B cell (primary cell): Measurements from ENCODE around the gene DYDC1. TPM values are rescaled to one million over a fixed set of nuclear protein-coding genes. Genes with fewer than 3 reads are reported as not detected.
"Not testable (repeated sequence)": the region's sequence is repeated elsewhere in the genome, so short reads cannot be mapped to it uniquely, and the experiment has no call there.

Experiments used
- ATAC-seq: fragments of 200-7000 bp; cut with Tn5 transposase; one replicate; pipeline ENCODE4 v1.10.0; 2021; ENCODE audit warnings: low read depth, mild to moderate bottlenecking, moderate number of reproducible peaks, moderate library complexity
- CTCF ChIA-PET: fragments of 350-600 bp; sonication (Branson Sonifier 250); formaldehyde crosslinking; loops from one replicate; lab custom pipeline; 2021; ENCODE audit warnings: antibody characterized with exemption, inconsistent platforms; lab: Charles Lee
- POLR2A ChIA-PET: fragments of 350-600 bp; sonication (Branson Sonifier 250); formaldehyde crosslinking; loops from one replicate; lab custom pipeline; 2021; ENCODE audit warnings: antibody characterized with exemption; lab: Charles Lee
- DNase-seq: peaks from one replicate; pipeline ENCODE4 v3.0.0; 2013
- H2AFZ ChIP-seq: 2 replicates; pipeline ENCODE4 v1.6.1; 2012; ENCODE audit warnings: mild to moderate bottlenecking, low read depth, low read length; ENCODE audit not compliant: insufficient read depth, poor library complexity, severe bottlenecking
- H3K27ac ChIP-seq, 2 donors: 1 replicate in 1 of 2; 2 replicates in 1 of 2; pipeline ENCODE4 v1.5.1; 2012 to 2013; ENCODE audit warnings: low read length in 2 of 2, mild to moderate bottlenecking in 2 of 2, moderate library complexity in 1 of 2
- H3K27me3 ChIP-seq, 4 experiments: fragments of 200-600 bp in 1 of 4; sonication (generic) in 1 of 4; replicated peaks in 1 of 4; 1 replicate in 2 of 4; 2 replicates in 2 of 4; pipeline versions ENCODE4 v1.6.1 to v1.7.0; 2013 to 2016; ENCODE audit warnings: low read length in 3 of 4, mild to moderate bottlenecking in 2 of 4, mixed read lengths in 1 of 4, moderate library complexity in 1 of 4; ENCODE audit not compliant: insufficient read depth in 4 of 4, control insufficient read depth in 3 of 4; ENCODE audit errors: control extremely low read depth in 1 of 4
- H3K36me3 ChIP-seq, 2 experiments: replicated peaks in 1 of 2; 1 replicate in 1 of 2; 2 replicates in 1 of 2; pipeline versions ENCODE4 v1.6.1 to v1.7.1; 2013; ENCODE audit warnings: low read length in 1 of 2; ENCODE audit not compliant: insufficient read depth in 2 of 2, control insufficient read depth in 1 of 2; ENCODE audit errors: control extremely low read depth in 1 of 2, extremely low read depth in 1 of 2
- H3K4me1 ChIP-seq, 2 donors: fragments of 200-600 bp in 1 of 2; sonication (generic) in 1 of 2; 1 replicate in 1 of 2; 2 replicates in 1 of 2; pipeline versions ENCODE4 v1.5.1 to v1.6.1; 2013 to 2017; ENCODE audit warnings: low read length in 2 of 2; ENCODE audit not compliant: control insufficient read depth in 2 of 2, insufficient read depth in 2 of 2
- H3K4me2 ChIP-seq: replicated peaks from 2 replicates; pipeline ENCODE3; 2012; ENCODE audit warnings: mild to moderate bottlenecking, low read depth, low read length; ENCODE audit not compliant: poor library complexity, severe bottlenecking
- H3K4me3 ChIP-seq, 5 experiments: fragments of 200-600 bp in 1 of 5; sonication (generic) in 1 of 5; 1 replicate in 3 of 5; 2 replicates in 2 of 5; pipeline versions ENCODE4 v1.5.1 to v1.7.0; 2011 to 2016; ENCODE audit warnings: low read length in 4 of 5, mild to moderate bottlenecking in 4 of 5, low read depth in 2 of 5, control low read depth in 1 of 5, moderate library complexity in 1 of 5; ENCODE audit not compliant: insufficient read depth in 1 of 5; ENCODE audit errors: control extremely low read depth in 1 of 5, extremely low read depth in 1 of 5
- H3K79me2 ChIP-seq: fragments of 200-600 bp; sonication (generic); one replicate; pipeline ENCODE4 v1.6.0; 2016; ENCODE audit warnings: low read length; ENCODE audit not compliant: control insufficient read depth, insufficient read depth
- H3K9ac ChIP-seq: fragments of 200-600 bp; sonication (generic); 2 replicates; pipeline ENCODE4 v1.6.1; 2017; ENCODE audit warnings: mild to moderate bottlenecking, low read length, moderate library complexity
- H3K9me3 ChIP-seq, 3 donors: one replicate each; pipeline versions ENCODE4 v1.6.1 to v1.7.1; 2013; ENCODE audit warnings: low read length in 2 of 3; ENCODE audit not compliant: control insufficient read depth in 2 of 3, insufficient read depth in 1 of 3; ENCODE audit errors: control extremely low read depth in 1 of 3
- H4K20me1 ChIP-seq: 2 replicates; pipeline ENCODE4 v1.6.0; 2012; ENCODE audit warnings: mild to moderate bottlenecking, low read length; ENCODE audit not compliant: insufficient read depth, control insufficient read depth, poor library complexity, severe bottlenecking
- H3K27ac Mint-ChIP-seq: one replicate; pipeline ENCODE4 v1.8.0; 2021; ENCODE audit warnings: mixed read lengths
- H3K27me3 Mint-ChIP-seq: one replicate; pipeline ENCODE4 v1.8.0; 2021; ENCODE audit warnings: mixed read lengths
- H3K4me1 Mint-ChIP-seq: one replicate; pipeline ENCODE4 v1.8.0; 2021; ENCODE audit warnings: mixed read lengths
- H3K4me3 Mint-ChIP-seq: one replicate; pipeline ENCODE4 v1.8.0; 2021; ENCODE audit warnings: mixed read lengths
- H3K9me3 Mint-ChIP-seq: one replicate; pipeline ENCODE4 v1.8.0; 2022; ENCODE audit warnings: mixed read lengths; ENCODE audit not compliant: insufficient read depth
- EZH2 ChIP-seq: IDR thresholded peaks from 2 replicates; pipeline ENCODE4 v1.6.1; 2012; ENCODE audit warnings: borderline replicate concordance, low read depth, mild to moderate bottlenecking, moderate library complexity, low read length; ENCODE audit not compliant: insufficient read depth, poor library complexity, severe bottlenecking
- WGBS: methylation state at CpG from one replicate; pipeline ENCODE4 v1.1.5; 2013; ENCODE audit warnings: missing lambda C conversion rate; ENCODE audit not compliant: insufficient coverage; 5-methylcytosine and 5-hydroxymethylcytosine counted together
- intact Hi-C: fragments of 100-400 bp; cut with micrococcal nuclease; formaldehyde crosslinking; loops from one replicate; pipeline ENCODE4 v1.10.0; 2022
- polyA plus RNA-seq: library from polyadenylated mRNA; depleted of rRNA; stranded (reverse); fragments of >200 nt; gene quantifications from 2 replicates; pipeline ENCODE4 v1.2.3, GENCODE V29; 2012
- total RNA-seq, 2 donors: library from RNA; stranded (reverse); fragments of 120-200 nt in 1 of 2; gene quantifications; 1 replicate in 1 of 2; 2 replicates in 1 of 2; pipeline versions ENCODE4 v1.2.3 to v1.2.4, GENCODE V29; 2013 to 2022
- TF ChIP-seq, protein P1 (sequence below): fragments of 200-600 bp; IDR thresholded peaks from one replicate; pipeline ENCODE4 v1.8.0; 2022; ENCODE audit warnings: antibody characterized with exemption, mild to moderate bottlenecking

The DYDC1 gene
- total and polyA plus RNA-seq, 2 donors (not counting 1 experiment from before 2014, with no cell fraction given), result not detected

GRCh38 chr10:80359644-80360043, 3.1 kb upstream of the DYDC1 start:
- H3K9me3 Mint-ChIP-seq, result no peaks in the 10 kb centered on the region
- no peak overlapping the region for H3K27ac Mint-ChIP-seq
- WGBS, result 97% methylated on average over 21 of the region's 22 CpGs
- POLR2A ChIA-PET, result no interaction called here
- CTCF ChIA-PET, result no interaction called here
- no peaks in the 10 kb centered on the region for H4K20me1 ChIP-seq
- DNase-seq (no peak), ATAC-seq (no peak)
- H3K27me3 ChIP-seq, result peaks cover 0 to 17% (median 8%) of the 10 kb centered on the region in 4 experiments
- no peak for TF ChIP-seq EZH2
- TF ChIP-seq, protein P1, sequence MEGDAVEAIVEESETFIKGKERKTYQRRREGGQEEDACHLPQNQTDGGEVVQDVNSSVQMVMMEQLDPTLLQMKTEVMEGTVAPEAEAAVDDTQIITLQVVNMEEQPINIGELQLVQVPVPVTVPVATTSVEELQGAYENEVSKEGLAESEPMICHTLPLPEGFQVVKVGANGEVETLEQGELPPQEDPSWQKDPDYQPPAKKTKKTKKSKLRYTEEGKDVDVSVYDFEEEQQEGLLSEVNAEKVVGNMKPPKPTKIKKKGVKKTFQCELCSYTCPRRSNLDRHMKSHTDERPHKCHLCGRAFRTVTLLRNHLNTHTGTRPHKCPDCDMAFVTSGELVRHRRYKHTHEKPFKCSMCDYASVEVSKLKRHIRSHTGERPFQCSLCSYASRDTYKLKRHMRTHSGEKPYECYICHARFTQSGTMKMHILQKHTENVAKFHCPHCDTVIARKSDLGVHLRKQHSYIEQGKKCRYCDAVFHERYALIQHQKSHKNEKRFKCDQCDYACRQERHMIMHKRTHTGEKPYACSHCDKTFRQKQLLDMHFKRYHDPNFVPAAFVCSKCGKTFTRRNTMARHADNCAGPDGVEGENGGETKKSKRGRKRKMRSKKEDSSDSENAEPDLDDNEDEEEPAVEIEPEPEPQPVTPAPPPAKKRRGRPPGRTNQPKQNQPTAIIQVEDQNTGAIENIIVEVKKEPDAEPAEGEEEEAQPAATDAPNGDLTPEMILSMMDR, result no peak
- H3K4me1 Mint-ChIP-seq, result peaks cover 13% of the 10 kb centered on the region
- H3K79me2 ChIP-seq, result no peaks in the 10 kb centered on the region
- no peak overlapping the region for H3K4me2 ChIP-seq
- H3K4me3 ChIP-seq, result no peak overlapping the region
- H3K36me3 ChIP-seq, result no peaks in the 10 kb centered on the region
- intact Hi-C loops, result no loop called here
- no peak overlapping the region for H3K27ac ChIP-seq
- H3K9ac ChIP-seq, result no peak overlapping the region
- H3K27me3 Mint-ChIP-seq, result peaks cover 27% of the 10 kb centered on the region
- H2AFZ ChIP-seq, result no peak overlapping the region
- H3K4me3 Mint-ChIP-seq, result no peak overlapping the region
- H3K4me1 ChIP-seq, result peaks cover 4 to 9% of the 10 kb centered on the region in 2 donors
- peaks cover 0 to 4% (median 0%) of the 10 kb centered on the region in 3 donors for H3K9me3 ChIP-seq

DNA sequence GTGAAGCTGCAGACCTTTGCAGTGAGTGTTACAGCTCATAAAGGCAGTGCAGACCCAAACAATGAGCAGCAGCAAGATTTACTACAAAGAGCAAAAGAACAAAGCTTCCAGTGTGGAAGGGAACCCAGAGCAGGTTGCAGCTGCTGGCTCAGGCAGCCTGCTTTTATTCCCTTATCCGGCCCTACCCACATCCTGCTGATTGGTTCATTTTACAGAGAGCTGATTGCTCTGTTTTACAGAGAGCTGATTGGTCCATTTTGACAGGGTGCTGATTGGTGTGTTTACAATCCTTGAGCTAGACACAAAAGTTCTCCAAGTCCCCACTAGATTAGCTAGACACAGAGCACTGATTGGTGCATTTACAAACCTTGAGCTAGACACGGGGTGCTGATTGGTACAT, 2.4 kb upstream of the DYDC1 start:
- POLR2A ChIA-PET, H3K36me3 ChIP-seq, H3K9ac ChIP-seq, H3K4me3 ChIP-seq, H3K27ac Mint-ChIP-seq, ATAC-seq, H2AFZ ChIP-seq, H3K4me3 Mint-ChIP-seq, DNase-seq, H3K4me1 ChIP-seq, H4K20me1 ChIP-seq, intact Hi-C loops, H3K9me3 Mint-ChIP-seq, H3K27ac ChIP-seq, H3K9me3 ChIP-seq, H3K79me2 ChIP-seq, H3K4me2 ChIP-seq: not testable (repeated sequence)
- Mint-ChIP-seq H3K27me3 (peaks cover 26% of the 10 kb centered on the region), H3K4me1 (peaks cover 13% of the 10 kb centered on the region)
- CTCF ChIA-PET, result interaction anchor here (1.1 kb wide), 1 partner anchor 24 kb away, joined by 3 read pairs; no protein-coding TSS in a partner anchor
- H3K27me3 ChIP-seq, result peaks cover 0 to 17% (median 8%) of the 10 kb centered on the region in 4 experiments
- no CpG with 5 or more reads among the region's 2 CpGs for WGBS
